ENCODE measurements around the gene FRMPD4. TPM values are rescaled to one million over a fixed set of nuclear protein-coding genes. Genes with fewer than 3 reads are reported as not detected.

Gene FRMPD4
- total RNA-seq, result under 0.01 and 0.79 TPM in 2 replicates

DNA sequence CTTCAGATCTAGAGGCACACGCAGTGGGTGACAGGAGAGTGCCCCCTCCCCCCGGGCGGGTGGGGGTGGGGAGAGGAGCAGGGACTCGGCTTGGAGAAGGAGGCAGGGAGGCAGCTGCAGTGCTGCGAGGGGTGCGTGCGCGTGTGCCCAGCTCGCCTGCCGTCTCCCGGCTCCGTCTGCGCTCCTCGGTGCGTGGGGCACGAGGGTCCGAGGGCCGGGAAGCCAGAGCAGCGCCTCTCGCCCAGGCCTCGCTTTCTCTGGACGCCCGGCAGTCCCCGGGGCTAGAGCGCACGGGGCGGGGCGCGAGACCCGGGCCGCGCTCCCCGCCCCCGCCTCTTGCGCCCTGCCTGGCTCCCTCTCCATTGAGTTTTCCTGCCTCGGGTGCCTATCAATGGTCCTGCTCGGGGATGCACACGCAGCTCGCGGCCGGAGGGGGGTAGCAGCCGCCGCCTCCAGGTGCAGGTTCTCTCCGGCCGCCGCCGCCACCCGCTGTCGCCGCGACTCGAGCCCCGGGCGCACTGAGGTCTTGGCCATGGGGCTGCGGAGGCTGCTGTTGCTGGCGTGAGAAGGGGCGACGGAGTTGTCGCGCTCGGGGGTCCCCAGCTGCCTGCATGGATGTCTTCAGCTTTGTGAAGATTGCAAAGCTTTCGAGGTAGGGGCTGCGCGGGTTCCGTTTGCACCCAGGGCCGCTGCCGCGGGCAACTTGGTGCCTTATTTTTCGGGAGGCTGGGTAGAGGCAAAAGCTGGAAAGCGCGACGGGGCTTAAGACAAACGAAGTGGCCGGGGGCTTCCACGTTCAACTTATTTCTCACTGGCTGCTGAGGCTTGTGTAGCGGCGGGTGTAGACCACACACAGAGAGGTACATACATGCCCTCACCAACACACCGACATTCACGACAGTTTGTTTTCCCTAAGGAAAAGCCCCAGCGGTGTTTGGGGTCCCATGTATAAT, at the start of gene FRMPD4:
FRMPD4 (plus strand) TSS at position 113 of the 953 bp plus-strand sequence; CDS start at position 612, 499 bp downstream.
- TF ChIP-seq, protein P1, sequence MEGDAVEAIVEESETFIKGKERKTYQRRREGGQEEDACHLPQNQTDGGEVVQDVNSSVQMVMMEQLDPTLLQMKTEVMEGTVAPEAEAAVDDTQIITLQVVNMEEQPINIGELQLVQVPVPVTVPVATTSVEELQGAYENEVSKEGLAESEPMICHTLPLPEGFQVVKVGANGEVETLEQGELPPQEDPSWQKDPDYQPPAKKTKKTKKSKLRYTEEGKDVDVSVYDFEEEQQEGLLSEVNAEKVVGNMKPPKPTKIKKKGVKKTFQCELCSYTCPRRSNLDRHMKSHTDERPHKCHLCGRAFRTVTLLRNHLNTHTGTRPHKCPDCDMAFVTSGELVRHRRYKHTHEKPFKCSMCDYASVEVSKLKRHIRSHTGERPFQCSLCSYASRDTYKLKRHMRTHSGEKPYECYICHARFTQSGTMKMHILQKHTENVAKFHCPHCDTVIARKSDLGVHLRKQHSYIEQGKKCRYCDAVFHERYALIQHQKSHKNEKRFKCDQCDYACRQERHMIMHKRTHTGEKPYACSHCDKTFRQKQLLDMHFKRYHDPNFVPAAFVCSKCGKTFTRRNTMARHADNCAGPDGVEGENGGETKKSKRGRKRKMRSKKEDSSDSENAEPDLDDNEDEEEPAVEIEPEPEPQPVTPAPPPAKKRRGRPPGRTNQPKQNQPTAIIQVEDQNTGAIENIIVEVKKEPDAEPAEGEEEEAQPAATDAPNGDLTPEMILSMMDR (IDR thresholded peaks at IDR 0.05; ENCODE audit: insufficient read depth, low read length, severe bottlenecking), result peak; percentile 29
- DNase-seq (ENCODE audit: low read depth) (no peak), FAIRE-seq (no peak)
- Histone ChIP-seq H3K36me3 (ENCODE audit: control insufficient read depth, insufficient read depth, low read length) (no peaks in the 10 kb centered on the region), H3K4me3 (ENCODE audit: low read depth, low read length) (peak within 1 kb of the TSS; percentile 40), H3K27me3 (ENCODE audit: control insufficient read depth, insufficient read depth, low read length) (no peaks in the 10 kb centered on the region)

DNA sequence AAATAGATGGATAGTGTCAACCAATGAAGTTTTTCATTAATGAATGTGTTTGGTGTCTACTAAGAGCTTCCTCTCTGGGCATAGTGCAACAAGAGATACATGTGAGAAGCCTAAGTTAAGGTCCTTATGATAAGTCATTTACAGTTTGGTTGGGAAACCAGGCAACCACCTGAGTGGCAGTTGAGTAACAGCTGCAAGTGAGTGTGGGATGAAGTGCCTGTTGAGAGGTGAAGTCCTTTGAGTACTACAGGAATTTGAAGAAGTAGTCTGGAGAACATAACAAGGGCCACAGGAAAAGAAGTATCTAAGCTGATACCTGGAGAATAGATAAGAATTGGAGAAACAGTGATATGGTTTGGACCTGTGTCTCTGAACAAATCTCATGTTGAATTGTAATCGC, 48.5 kb upstream of the FRMPD4 start:
- Histone ChIP-seq H3K36me3 (ENCODE audit: control insufficient read depth, insufficient read depth, low read length) (no peaks in the 10 kb centered on the region), H3K27me3 (ENCODE audit: control insufficient read depth, insufficient read depth, low read length) (no peaks in the 10 kb centered on the region), H3K4me3 (ENCODE audit: low read depth, low read length) (no peak overlapping the region)
- FAIRE-seq, result no peak
- DNase-seq (ENCODE audit: low read depth), result no peak
- TF ChIP-seq, protein P1 (IDR thresholded peaks at IDR 0.05; ENCODE audit: insufficient read depth, low read length, severe bottlenecking), result no peak

DNA sequence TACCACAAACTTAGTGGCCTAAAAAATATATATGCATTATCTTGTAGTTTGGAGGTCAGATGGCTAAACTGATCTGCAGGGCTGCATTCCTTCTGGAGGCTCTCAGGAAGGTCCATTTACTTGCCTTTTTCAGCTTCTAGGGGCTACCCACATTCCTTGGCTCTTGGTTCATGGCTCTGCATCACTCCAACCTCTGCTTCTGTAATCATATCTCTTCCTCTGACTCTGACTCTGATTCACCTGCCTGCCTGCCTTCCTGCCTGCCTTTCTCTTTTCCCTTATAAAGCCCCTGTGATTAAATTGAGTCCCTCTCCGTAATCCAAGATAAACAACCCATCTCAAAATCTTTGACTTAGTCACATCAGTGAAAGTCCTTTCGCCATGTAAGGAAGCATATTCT, 25.0 kb upstream of the FRMPD4 start:
- Histone ChIP-seq H3K36me3 (ENCODE audit: control insufficient read depth, insufficient read depth, low read length) (no peaks in the 10 kb centered on the region), H3K27me3 (ENCODE audit: control insufficient read depth, insufficient read depth, low read length) (no peaks in the 10 kb centered on the region), H3K4me3 (ENCODE audit: low read depth, low read length) (no peak overlapping the region)
- TF ChIP-seq, protein P1 (IDR thresholded peaks at IDR 0.05; ENCODE audit: insufficient read depth, low read length, severe bottlenecking), result no peak
- peak; percentile 21 for DNase-seq (ENCODE audit: low read depth)
- no peak for FAIRE-seq

DNA sequence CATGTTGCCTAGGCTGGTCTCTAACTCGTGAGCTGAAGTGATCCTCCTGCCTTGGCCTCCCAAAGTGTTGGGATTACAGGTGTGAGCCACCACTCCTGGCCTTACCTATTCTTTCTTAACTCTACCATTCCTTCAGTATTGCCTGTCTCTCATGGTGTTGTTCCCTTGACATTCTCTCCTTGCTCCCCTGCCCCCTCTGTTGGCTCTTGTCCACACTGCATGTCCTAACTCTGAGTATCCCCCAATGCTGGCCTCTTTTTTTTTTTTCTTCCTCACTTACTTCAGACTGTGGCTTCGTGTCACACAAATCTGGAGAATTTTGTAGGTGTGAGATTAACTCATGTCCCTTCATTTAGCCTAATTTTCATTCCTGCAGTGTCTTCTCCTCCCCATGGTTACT, 22.9 kb upstream of the FRMPD4 start:
- no peaks in the 10 kb centered on the region for H3K36me3 ChIP-seq (ENCODE audit: control insufficient read depth, insufficient read depth, low read length)
- no peak for FAIRE-seq
- H3K27me3 ChIP-seq (ENCODE audit: control insufficient read depth, insufficient read depth, low read length), result no peaks in the 10 kb centered on the region
- TF ChIP-seq, protein P1 (IDR thresholded peaks at IDR 0.05; ENCODE audit: insufficient read depth, low read length, severe bottlenecking), result peak; percentile 7
- H3K4me3 ChIP-seq (ENCODE audit: low read depth, low read length), result no peak overlapping the region
- DNase-seq (ENCODE audit: low read depth), result no peak

DNA sequence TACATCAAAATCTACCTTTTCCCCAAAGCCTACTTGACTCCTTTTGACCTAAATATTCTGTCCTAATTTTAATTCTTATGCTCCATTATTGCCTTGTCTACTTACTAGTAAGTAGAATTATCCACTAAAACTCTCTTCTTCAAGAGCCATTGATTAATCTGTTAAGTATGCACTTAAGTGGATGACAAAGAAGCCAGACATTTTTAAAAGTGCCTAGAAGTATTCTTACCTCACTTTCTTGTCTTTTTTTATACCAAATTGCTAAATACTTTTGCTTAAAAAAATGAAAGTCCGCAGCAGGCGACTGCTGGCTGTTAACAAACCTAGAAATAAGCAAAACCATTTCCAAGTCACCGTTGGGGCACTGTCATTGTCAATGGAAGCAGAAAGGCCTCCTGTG, 20.1 kb upstream of the FRMPD4 start:
- no peak for FAIRE-seq
- no peak overlapping the region for H3K4me3 ChIP-seq (ENCODE audit: low read depth, low read length)
- TF ChIP-seq, protein P1 (IDR thresholded peaks at IDR 0.05; ENCODE audit: insufficient read depth, low read length, severe bottlenecking), result no peak
- H3K27me3 ChIP-seq (ENCODE audit: control insufficient read depth, insufficient read depth, low read length), result no peaks in the 10 kb centered on the region
- peak; percentile 40 for DNase-seq (ENCODE audit: low read depth)
- H3K36me3 ChIP-seq (ENCODE audit: control insufficient read depth, insufficient read depth, low read length), result no peaks in the 10 kb centered on the region

All from bronchial epithelial cell (primary cell).